Esophagus muscularis mucosa (tissue), 4 donors: ENCODE data around the gene DMXL1.

Experiments
- CTCF ChIP-seq, 3 experiments: fragments of 200-600 bp in 2 of 3; fragments of 450-650 bp in 1 of 3; sonication (generic) in 2 of 3; IDR thresholded peaks; one replicate each; pipeline ENCODE4 v1.5.1; 2017 to 2019; ENCODE audit warnings: antibody characterized with exemption in 3 of 3, mild to moderate bottlenecking in 2 of 3, moderate library complexity in 1 of 3
- EP300 ChIP-seq: sonication (generic); formaldehyde crosslinking; IDR thresholded peaks from one replicate; pipeline ENCODE4 v1.6.1; 2017; ENCODE audit warnings: antibody characterized with exemption
- POLR2AphosphoS5 ChIP-seq, 2 donors: sonication (generic); formaldehyde crosslinking; IDR thresholded peaks; one replicate each; pipeline ENCODE4 v1.6.1; 2017; ENCODE audit warnings: antibody characterized with exemption in 2 of 2

GRCh38 chr5:119250946-119251901, 180.3 kb downstream of the DMXL1 start:
- TF ChIP-seq CTCF (IDR thresholded peaks at IDR 0.05) (no peak), POLR2AphosphoS5 (IDR thresholded peaks at IDR 0.05) (no peak), EP300 (no peak)
